WI38 (cell line): Measurements from ENCODE around the gene ZNF692.

Source experiments
- H3K4me3 ChIP-seq: 2 replicates; pipeline ENCODE4 v1.5.1; 2011; ENCODE audit warnings: low read depth, mild to moderate bottlenecking, control low read depth, low read length
- CTCF ChIP-seq: IDR thresholded peaks from 2 replicates; pipeline ENCODE4 v1.5.1; 2012; ENCODE audit warnings: low read depth, mild to moderate bottlenecking, control low read depth, low read length

Gene ZNF692

GRCh38 chr1:248858096-248858890 lies 592 bp downstream of the ZNF692 start:
- TF ChIP-seq CTCF, result 0 out of 2 replicates have a peak, but pooled peaks have one; percentile 20
- H3K4me3 ChIP-seq, result peak overlapping the region; percentile 61

- TF ChIP-seq CTCF, result no peak
- H3K4me3 ChIP-seq, result peak overlapping the region; percentile 61
Measured at GRCh38 chr1:248857749-248858095, 1.2 kb downstream of the ZNF692 start.

- no peak overlapping the region; the same call in 1 of the 2 replicates for H3K4me3 ChIP-seq
- TF ChIP-seq CTCF, result no peak
Measured at GRCh38 chr1:248857201-248857600, 1.7 kb downstream of the ZNF692 start.

GRCh38 chr1:248856176-248856575 lies 2.7 kb downstream of the ZNF692 start:
- TF ChIP-seq CTCF, result no peak
- no peak overlapping the region for H3K4me3 ChIP-seq

- no peak for TF ChIP-seq CTCF
- H3K4me3 ChIP-seq, result no peak overlapping the region
Measured at GRCh38 chr1:248855580-248855979, 3.3 kb downstream of the ZNF692 start.

GRCh38 chr1:248853663-248854375 lies 5.1 kb downstream of the ZNF692 start:
- H3K4me3 ChIP-seq, result no peak overlapping the region
- no peak for TF ChIP-seq CTCF
